ENCODE data around the gene CDH26. TPM values are rescaled to one million over a fixed set of nuclear protein-coding genes. Genes with fewer than 3 reads are reported as not detected.

Gene CDH26
- total RNA-seq, 1 experiment from 2014 or later, result 1.2 TPM

DNA sequence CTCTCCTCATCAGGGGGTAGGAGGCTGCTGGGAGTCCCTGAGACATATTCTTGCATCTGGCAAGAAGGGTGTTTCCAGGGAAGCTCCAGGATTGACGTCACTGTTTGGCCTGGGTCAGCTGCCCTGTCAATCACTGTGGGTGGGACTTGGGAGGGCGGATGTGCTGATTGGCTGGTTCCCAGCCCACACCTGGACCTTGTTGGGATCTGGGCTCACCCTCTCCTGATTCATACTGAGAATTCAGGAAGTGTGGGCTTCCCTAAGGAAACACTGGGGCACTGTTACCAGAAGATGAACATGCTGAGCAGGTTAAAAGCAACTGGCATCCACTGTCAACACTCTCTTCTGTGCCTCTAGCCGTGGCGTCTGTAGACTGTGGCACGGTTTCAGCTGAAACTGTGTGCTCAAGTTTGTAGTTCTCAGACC lies 36.5 kb downstream of the CDH26 start:
- no peak overlapping the region for H3K4me3 ChIP-seq (ENCODE audit: low read depth, low read length)
- POLR2A ChIA-PET, result no interaction called here
- Mint-ChIP-seq H3K4me3 (ENCODE audit: unreplicated experiment) (no peak overlapping the region), H3K9me3 (ENCODE audit: unreplicated experiment) (peaks cover 6% of the 10 kb centered on the region), H3K27me3 (ENCODE audit: insufficient read depth, unreplicated experiment) (no peaks in the 10 kb centered on the region), H3K36me3 (ENCODE audit: insufficient read depth, unreplicated experiment) (no peaks in the 10 kb centered on the region), H3K4me1 (ENCODE audit: low read depth, unreplicated experiment) (no peaks in the 10 kb centered on the region), H3K27ac (ENCODE audit: unreplicated experiment) (no peak overlapping the region)
- TF ChIP-seq, protein P1, sequence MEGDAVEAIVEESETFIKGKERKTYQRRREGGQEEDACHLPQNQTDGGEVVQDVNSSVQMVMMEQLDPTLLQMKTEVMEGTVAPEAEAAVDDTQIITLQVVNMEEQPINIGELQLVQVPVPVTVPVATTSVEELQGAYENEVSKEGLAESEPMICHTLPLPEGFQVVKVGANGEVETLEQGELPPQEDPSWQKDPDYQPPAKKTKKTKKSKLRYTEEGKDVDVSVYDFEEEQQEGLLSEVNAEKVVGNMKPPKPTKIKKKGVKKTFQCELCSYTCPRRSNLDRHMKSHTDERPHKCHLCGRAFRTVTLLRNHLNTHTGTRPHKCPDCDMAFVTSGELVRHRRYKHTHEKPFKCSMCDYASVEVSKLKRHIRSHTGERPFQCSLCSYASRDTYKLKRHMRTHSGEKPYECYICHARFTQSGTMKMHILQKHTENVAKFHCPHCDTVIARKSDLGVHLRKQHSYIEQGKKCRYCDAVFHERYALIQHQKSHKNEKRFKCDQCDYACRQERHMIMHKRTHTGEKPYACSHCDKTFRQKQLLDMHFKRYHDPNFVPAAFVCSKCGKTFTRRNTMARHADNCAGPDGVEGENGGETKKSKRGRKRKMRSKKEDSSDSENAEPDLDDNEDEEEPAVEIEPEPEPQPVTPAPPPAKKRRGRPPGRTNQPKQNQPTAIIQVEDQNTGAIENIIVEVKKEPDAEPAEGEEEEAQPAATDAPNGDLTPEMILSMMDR (IDR thresholded peaks at IDR 0.05; ENCODE audit: insufficient read depth in 1 of 2, low read depth in 1 of 2, low read length in 1 of 2, severe bottlenecking in 1 of 2, unreplicated experiment in 1 of 2), result no peak
- BruUV-seq (replicated peaks), result no TSS peak
- peaks cover 5% of the 10 kb centered on the region; the same call in 1 of the 2 replicates for H3K4me1 ChIP-seq
- intact Hi-C loops (cut with micrococcal nuclease; ENCODE audit: unreplicated experiment), result no loop called here
- DNase-seq, result peak; percentile 57 to 70
- no peaks in the 10 kb centered on the region for H3K9me3 ChIP-seq
- H3K36me3 ChIP-seq (ENCODE audit: control insufficient read depth, insufficient read depth, low read length), result no peaks in the 10 kb centered on the region
- H3K27me3 ChIP-seq (replicated peaks; ENCODE audit: control insufficient read depth, insufficient read depth, low read length), result no peaks in the 10 kb centered on the region
- CTCF ChIA-PET, result interaction anchor here (0.6 kb wide), 1 partner anchor 55 kb away, joined by 3 read pairs; no protein-coding TSS in a partner anchor

DNA sequence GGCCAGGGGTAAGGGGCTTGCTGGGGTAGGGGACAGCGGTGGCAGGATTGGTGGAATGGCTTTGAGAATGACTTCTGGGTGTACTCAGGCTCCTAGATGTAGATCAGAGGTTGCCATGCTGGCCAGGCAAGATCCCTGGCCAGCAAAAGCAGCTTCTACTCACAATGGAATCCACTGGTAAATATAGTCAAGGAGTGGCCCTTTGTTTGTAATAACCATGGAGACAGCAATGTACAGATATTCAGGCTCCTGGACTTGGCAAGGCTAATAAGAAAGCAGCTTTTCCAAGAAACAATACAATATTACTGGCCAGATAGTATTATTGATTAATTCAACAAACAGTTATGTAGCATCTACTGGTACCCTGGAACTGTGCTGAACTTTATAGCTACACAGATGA lies 37.9 kb downstream of the CDH26 start:
- H3K36me3 Mint-ChIP-seq (ENCODE audit: insufficient read depth, unreplicated experiment), result no peaks in the 10 kb centered on the region
- no peaks in the 10 kb centered on the region for H3K27me3 Mint-ChIP-seq (ENCODE audit: insufficient read depth, unreplicated experiment)
- no peak overlapping the region for H3K27ac Mint-ChIP-seq (ENCODE audit: unreplicated experiment)
- no peaks in the 10 kb centered on the region for H3K4me1 Mint-ChIP-seq (ENCODE audit: low read depth, unreplicated experiment)
- CTCF ChIA-PET, result interaction anchor here (0.6 to 2.0 kb wide), 3 partner anchors 54 to 342 kb away, joined by 3 to 7 read pairs (median 3); no protein-coding TSS in a partner anchor
- POLR2A ChIA-PET, result no interaction called here
- Histone ChIP-seq H3K9me3 (no peaks in the 10 kb centered on the region), H3K4me1 (peaks cover 3% of the 10 kb centered on the region; the same call in 1 of the 2 replicates), H3K36me3 (ENCODE audit: control insufficient read depth, insufficient read depth, low read length) (no peaks in the 10 kb centered on the region), H3K27me3 (replicated peaks; ENCODE audit: control insufficient read depth, insufficient read depth, low read length) (no peaks in the 10 kb centered on the region), H3K4me3 (ENCODE audit: low read depth, low read length) (no peak overlapping the region)
- no TSS peak for BruUV-seq (replicated peaks)
- no peak overlapping the region for H3K4me3 Mint-ChIP-seq (ENCODE audit: unreplicated experiment)
- no peaks in the 10 kb centered on the region for H3K9me3 Mint-ChIP-seq (ENCODE audit: unreplicated experiment)
- intact Hi-C loops (cut with micrococcal nuclease; ENCODE audit: unreplicated experiment), result no loop called here
- TF ChIP-seq, protein P1 (IDR thresholded peaks at IDR 0.05; ENCODE audit: insufficient read depth in 1 of 2, low read depth in 1 of 2, low read length in 1 of 2, severe bottlenecking in 1 of 2, unreplicated experiment in 1 of 2), result no peak
- DNase-seq, result no peak

DNA sequence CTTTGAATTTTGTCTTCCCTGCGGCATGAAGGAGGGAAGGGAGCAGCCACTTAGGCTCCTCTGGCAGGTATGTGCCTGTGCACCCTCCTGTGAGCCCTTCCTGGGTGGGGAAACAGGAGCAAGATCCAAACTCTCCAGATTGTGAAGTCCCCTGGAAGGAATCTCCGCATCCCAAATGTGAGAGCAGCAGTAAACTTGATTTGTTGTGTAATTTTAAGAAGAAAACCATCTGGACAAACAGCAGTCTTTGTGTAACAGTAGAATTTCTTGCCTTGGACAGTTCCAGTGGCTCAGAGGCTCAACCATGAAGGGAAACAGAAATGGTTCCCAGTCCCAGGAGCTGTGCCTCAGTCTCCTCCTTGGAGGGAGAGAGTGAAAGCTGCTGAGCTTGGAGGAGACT lies 39.7 kb downstream of the CDH26 start:
- ChIA-PET POLR2A (no interaction called here), CTCF (interaction anchor here (2.3 kb wide), 1 partner anchor 52 kb away, joined by 5 read pairs; no protein-coding TSS in a partner anchor)
- no TSS peak for BruUV-seq (replicated peaks)

More for the DNA sequence above, 39.7 kb downstream of the CDH26 start:
- H3K27ac Mint-ChIP-seq (ENCODE audit: unreplicated experiment), result no peak overlapping the region
- no peaks in the 10 kb centered on the region for H3K36me3 Mint-ChIP-seq (ENCODE audit: insufficient read depth, unreplicated experiment)
- intact Hi-C loops (cut with micrococcal nuclease; ENCODE audit: unreplicated experiment), result no loop called here
- no peaks in the 10 kb centered on the region for H3K9me3 Mint-ChIP-seq (ENCODE audit: unreplicated experiment)
- no peak overlapping the region for H3K4me3 ChIP-seq (ENCODE audit: low read depth, low read length)
- TF ChIP-seq, protein P1 (IDR thresholded peaks at IDR 0.05; ENCODE audit: insufficient read depth in 1 of 2, low read depth in 1 of 2, low read length in 1 of 2, severe bottlenecking in 1 of 2, unreplicated experiment in 1 of 2), result no peak
- no peaks in the 10 kb centered on the region for H3K36me3 ChIP-seq (ENCODE audit: control insufficient read depth, insufficient read depth, low read length)
- H3K4me3 Mint-ChIP-seq (ENCODE audit: unreplicated experiment), result no peak overlapping the region
- H3K27me3 ChIP-seq (replicated peaks; ENCODE audit: control insufficient read depth, insufficient read depth, low read length), result no peaks in the 10 kb centered on the region
- H3K4me1 ChIP-seq, result no peaks in the 10 kb centered on the region
- no peaks in the 10 kb centered on the region for H3K9me3 ChIP-seq
- no peaks in the 10 kb centered on the region for H3K4me1 Mint-ChIP-seq (ENCODE audit: low read depth, unreplicated experiment)
- H3K27me3 Mint-ChIP-seq (ENCODE audit: insufficient read depth, unreplicated experiment), result no peaks in the 10 kb centered on the region
- DNase-seq, result no peak

All from Caco-2 (cell line).